Endothelial cell of umbilical vein (primary cell): Measurements from ENCODE around the gene LEUTX. TPM values are rescaled to one million over a fixed set of nuclear protein-coding genes. Genes with fewer than 3 reads are reported as not detected.

Source experiments
- BruUV-seq: library from RNA; stranded (reverse); fragments of 400-500 nt; replicated peaks from 2 replicates; lab custom pipeline; 2021; lab: Mats Ljungman, UMichigan
- CTCF ChIA-PET: fragments of 300-600, 350-600 bp; sonication (Branson Sonifier 250); formaldehyde crosslinking; loops from one replicate; lab custom pipeline; 2021; ENCODE audit warnings: antibody characterized with exemption, inconsistent platforms; lab: Charles Lee
- POLR2A ChIA-PET: fragments of 300-600, 350-600 bp; sonication (Branson Sonifier 250); formaldehyde crosslinking; loops from one replicate; lab custom pipeline; 2021; ENCODE audit warnings: antibody characterized with exemption, inconsistent platforms; lab: Charles Lee
- DNase-seq: peaks from one replicate; pipeline ENCODE4 v3.0.0-alpha.2; 2011; ENCODE audit warnings: low read depth, low spot score
- FAIRE-seq: peaks from 2 replicates; lab custom pipeline; 2011; peaks lifted over from hg19 to GRCh38; lab: Jason Lieb, UNC
- H2AFZ ChIP-seq: 2 replicates; pipeline ENCODE4 v1.6.0; 2012; ENCODE audit warnings: low read depth, low read length, control low read depth, inconsistent platforms
- H3K27ac ChIP-seq: 2 replicates; pipeline ENCODE4 v1.5.1; 2011; ENCODE audit warnings: low read depth, mild to moderate bottlenecking, control low read depth, low read length, moderate library complexity; ENCODE audit not compliant: insufficient read depth
- H3K27me3 ChIP-seq, 2 experiments: 2 replicates each; pipeline versions ENCODE4 v1.6.0 to v1.6.1; 2011; ENCODE audit warnings: low read length in 2 of 2, mixed read lengths in 1 of 2; ENCODE audit not compliant: control insufficient read depth in 2 of 2, insufficient read depth in 2 of 2
- H3K36me3 ChIP-seq, 2 experiments: 2 replicates in 1 of 2; 3 replicates in 1 of 2; pipeline ENCODE4 v1.5.1; 2011; ENCODE audit warnings: low read length in 2 of 2, mild to moderate bottlenecking in 1 of 2, moderate library complexity in 1 of 2; ENCODE audit not compliant: control insufficient read depth in 2 of 2, insufficient read depth in 2 of 2; ENCODE audit errors: extremely low read depth in 1 of 2
- H3K4me1 ChIP-seq: 3 replicates; pipeline ENCODE4 v1.5.1; 2011; ENCODE audit warnings: mild to moderate bottlenecking, low read length; ENCODE audit not compliant: control insufficient read depth, insufficient read depth; ENCODE audit errors: extremely low read depth
- H3K4me2 ChIP-seq: 2 replicates; pipeline ENCODE4 v1.6.1; 2011; ENCODE audit warnings: low read length, control low read depth, mixed read lengths; ENCODE audit not compliant: insufficient read depth
- H3K4me3 ChIP-seq, 3 experiments: fragments of 200-600 bp in 1 of 3; sonication (generic), shearing (Covaris generic) in 1 of 3; replicated peaks in 1 of 3; 2 replicates each; pipeline ENCODE4 v1.5.1; 2011 to 2016; ENCODE audit warnings: control low read depth in 3 of 3, low read length in 3 of 3, mild to moderate bottlenecking in 2 of 3, inconsistent platforms in 1 of 3, low read depth in 1 of 3, moderate library complexity in 1 of 3; ENCODE audit not compliant: insufficient read depth in 1 of 3
- H3K79me2 ChIP-seq: 2 replicates; pipeline ENCODE4 v1.6.0; 2012; ENCODE audit warnings: low read length, inconsistent platforms; ENCODE audit not compliant: control insufficient read depth, insufficient read depth
- H3K9ac ChIP-seq: replicated peaks from 2 replicates; pipeline ENCODE3; 2011; ENCODE audit warnings: low read length, control low read depth; ENCODE audit not compliant: insufficient read depth; ENCODE audit errors: extremely low read depth
- H3K9me1 ChIP-seq: replicated peaks from 3 replicates; pipeline ENCODE4 v1.6.0; 2011; ENCODE audit warnings: mild to moderate bottlenecking, low read length; ENCODE audit not compliant: control insufficient read depth, insufficient read depth; ENCODE audit errors: extremely low read depth
- H3K9me3 ChIP-seq: replicated peaks from 2 replicates; pipeline ENCODE4 v1.5.1; 2012; ENCODE audit warnings: low read length, inconsistent platforms; ENCODE audit not compliant: control insufficient read depth, insufficient read depth
- H4K20me1 ChIP-seq: replicated peaks from 2 replicates; pipeline ENCODE3; 2011; ENCODE audit warnings: mild to moderate bottlenecking, low read length; ENCODE audit not compliant: control insufficient read depth, insufficient read depth; ENCODE audit errors: extremely low read depth
- CTCF ChIP-seq, 2 donors: IDR thresholded peaks; 1 replicate in 1 of 2; 2 replicates in 1 of 2; pipeline ENCODE4 v1.5.1; 2011; ENCODE audit warnings: low read length in 2 of 2, mild to moderate bottlenecking in 2 of 2, moderate library complexity in 2 of 2, control low read depth in 1 of 2, inconsistent platforms in 1 of 2, low read depth in 1 of 2; ENCODE audit not compliant: insufficient read depth in 1 of 2; ENCODE audit errors: extremely low read depth in 1 of 2
- EZH2 ChIP-seq: IDR thresholded peaks from 2 replicates; pipeline ENCODE4 v1.6.1; 2012; ENCODE audit warnings: borderline replicate concordance, low read depth, mild to moderate bottlenecking, moderate library complexity, low read length, inconsistent platforms; ENCODE audit not compliant: severe bottlenecking
- FOS ChIP-seq: IDR thresholded peaks from 2 replicates; pipeline ENCODE4 v1.6.1; 2011; ENCODE audit warnings: mild to moderate bottlenecking, low read length, moderate library complexity, borderline replicate concordance; ENCODE audit not compliant: insufficient read depth
- GATA2 ChIP-seq: IDR thresholded peaks from 2 replicates; pipeline ENCODE4 v1.7.0; 2011; ENCODE audit warnings: low read depth, mild to moderate bottlenecking, moderate library complexity, mixed read lengths, low read length; ENCODE audit not compliant: insufficient read length, insufficient read depth
- JUN ChIP-seq: IDR thresholded peaks from 2 replicates; pipeline ENCODE4 v1.6.1; 2011; ENCODE audit warnings: borderline replicate concordance, low read depth; ENCODE audit not compliant: insufficient read length, insufficient read depth
- MAX ChIP-seq: IDR thresholded peaks from 2 replicates; pipeline ENCODE4 v1.6.1; 2011; ENCODE audit not compliant: insufficient read depth, insufficient read length
- MYC ChIP-seq: IDR thresholded peaks from one replicate; pipeline ENCODE4 v1.6.1; 2011; ENCODE audit warnings: mild to moderate bottlenecking, low read depth, low read length
- POLR2A ChIP-seq: IDR thresholded peaks from 2 replicates; pipeline ENCODE4 v1.6.1; 2012; ENCODE audit warnings: low read depth, mild to moderate bottlenecking, control low read depth, low read length
- POLR2AphosphoS5 ChIP-seq: IDR thresholded peaks from 2 replicates; pipeline ENCODE4 v1.6.1; 2012; ENCODE audit warnings: low read depth, mild to moderate bottlenecking, control low read depth, low read length, moderate library complexity; ENCODE audit not compliant: insufficient read depth
- dilution Hi-C: fragments of 300-500 bp; cut with MboI; formaldehyde crosslinking; loops from one replicate; pipeline ENCODE4 v1.15.0; 2019; ENCODE audit warnings: low sequenced_read_pairs; ENCODE audit not compliant: extremely low pct_ligation_motif_present
- intact Hi-C: fragments of 100-400 bp; cut with micrococcal nuclease; formaldehyde crosslinking; loops from one replicate; pipeline ENCODE4 v1.10.0; 2022
- polyA plus RNA-seq, 4 experiments: library from polyadenylated mRNA; depleted of rRNA in 3 of 4; stranded (reverse) in 3 of 4; unstranded in 1 of 4; fragments of >200 nt; gene quantifications; 2 replicates each; pipeline versions ENCODE4 v1.2.1 to v1.2.3, GENCODE V29; 2011 to 2012; ENCODE audit warnings: missing spikeins in 1 of 4
- total RNA-seq: library from RNA; stranded (reverse); gene quantifications from 2 replicates; pipeline ENCODE4 v1.2.3, GENCODE V29; 2021

Gene LEUTX
- total and polyA plus RNA-seq, 2 donors (not counting 3 experiments of a cell fraction or from before 2014, with no cell fraction given), result not detected

- Histone ChIP-seq H3K9me1 (no peaks in the 10 kb centered on the region), H3K27me3 (peaks cover 0 to 2% of the 10 kb centered on the region in 2 experiments), H3K79me2 (no peaks in the 10 kb centered on the region), H3K36me3 (no peaks in the 10 kb centered on the region), H3K4me3 (no peak overlapping the region), H3K4me2 (no peak overlapping the region), H2AFZ (no peak overlapping the region), H3K4me1 (no peaks in the 10 kb centered on the region), H3K9ac (no peak overlapping the region), H4K20me1 (no peaks in the 10 kb centered on the region), H3K27ac (no peak overlapping the region), H3K9me3 (no peaks in the 10 kb centered on the region)
- intact Hi-C loops, result no loop called here
- DNase-seq, result no peak
- CTCF ChIA-PET, result no interaction called here
- no peak for FAIRE-seq
- dilution Hi-C loops, result no loop called here
- POLR2A ChIA-PET, result no interaction called here
- no TSS peak for BruUV-seq
- TF ChIP-seq GATA2 (no peak), MAX (no peak), POLR2AphosphoS5 (no peak), POLR2A (no peak), JUN (no peak), EZH2 (no peak), FOS (no peak), CTCF (IDR thresholded peaks at IDR 0.05; ENCODE audit: extremely low read depth in 1 of 2, insufficient read depth in 1 of 2, low read depth in 1 of 2, low read length in 2 of 2) (no peak), MYC (no peak)
Measured at GRCh38 chr19:39749981-39750380, 28.7 kb upstream of the LEUTX start.
